Calu3 (cell line): ENCODE measurements around the gene RBFOX2. TPM values are rescaled to one million over a fixed set of nuclear protein-coding genes. Genes with fewer than 3 reads are reported as not detected.

Experiments used
- BruUV-seq: library from RNA; stranded (reverse); fragments of 400-500 nt; replicated peaks from 2 replicates; lab custom pipeline; 2021; lab: Mats Ljungman, UMichigan
- CTCF ChIA-PET: fragments of 300-600 bp; sonication (Branson Sonifier 250); formaldehyde crosslinking; loops from one replicate; lab custom pipeline; 2022; ENCODE audit warnings: antibody characterized with exemption; lab: Charles Lee
- DNase-seq: peaks from one replicate; pipeline ENCODE4 v3.0.0; 2022
- H3K27ac Mint-ChIP-seq: one replicate; pipeline ENCODE4 v1.8.0; 2022; ENCODE audit warnings: mixed read lengths; ENCODE audit not compliant: unreplicated experiment
- H3K27me3 Mint-ChIP-seq: one replicate; pipeline ENCODE4 v1.8.0; 2022; ENCODE audit warnings: mixed read lengths; ENCODE audit not compliant: unreplicated experiment
- H3K36me3 Mint-ChIP-seq: one replicate; pipeline ENCODE4 v1.8.0; 2022; ENCODE audit warnings: mild to moderate bottlenecking, moderate library complexity, mixed read lengths; ENCODE audit not compliant: insufficient read depth, unreplicated experiment
- H3K4me1 Mint-ChIP-seq: one replicate; pipeline ENCODE4 v1.8.0; 2022; ENCODE audit warnings: mild to moderate bottlenecking, low read depth, mixed read lengths; ENCODE audit not compliant: unreplicated experiment
- H3K4me3 Mint-ChIP-seq: one replicate; pipeline ENCODE4 v1.8.0; 2022; ENCODE audit warnings: mild to moderate bottlenecking, low read depth, moderate library complexity, mixed read lengths; ENCODE audit not compliant: unreplicated experiment
- H3K9me3 Mint-ChIP-seq: one replicate; pipeline ENCODE4 v1.8.0; 2022; ENCODE audit warnings: low read depth, mixed read lengths; ENCODE audit not compliant: unreplicated experiment
- intact Hi-C: fragments of 100-400 bp; cut with micrococcal nuclease; formaldehyde crosslinking; loops from one replicate; pipeline ENCODE4 v1.10.0; 2022; ENCODE audit not compliant: unreplicated experiment
- total RNA-seq: library from RNA; stranded (reverse); gene quantifications from 2 replicates; pipeline ENCODE4 v1.2.3, GENCODE V29; 2022
- TF ChIP-seq, protein P1 (sequence below): fragments of 200-600 bp; IDR thresholded peaks from one replicate; pipeline ENCODE4 v1.8.0; 2022; ENCODE audit warnings: antibody characterized with exemption; ENCODE audit not compliant: unreplicated experiment

Gene RBFOX2
- total RNA-seq, 1 experiment from 2014 or later, result 63.1 TPM

DNA sequence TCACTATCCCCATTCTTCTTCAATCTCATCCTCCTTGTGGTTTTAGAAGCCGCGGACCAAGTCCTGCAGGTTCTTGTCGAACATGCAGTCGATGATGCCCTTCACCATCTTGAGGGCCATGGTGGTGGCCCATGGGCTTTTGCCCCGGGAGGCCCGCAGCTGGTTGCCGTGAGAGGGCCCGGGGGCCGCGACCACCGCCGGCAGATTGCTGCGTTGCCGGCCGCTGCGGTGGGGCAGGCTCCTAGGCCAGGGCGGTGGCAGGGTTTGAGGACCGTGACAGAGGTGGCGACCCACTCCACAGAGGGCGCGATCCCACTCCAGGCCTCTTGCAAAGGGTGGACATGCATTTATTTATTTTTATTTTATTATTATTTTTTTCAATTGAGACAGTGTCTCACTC, 244.0 kb downstream of the RBFOX2 start:
- CTCF ChIA-PET, result no interaction called here
- peaks cover 10% of the 10 kb centered on the region for H3K4me1 Mint-ChIP-seq
- TF ChIP-seq, protein P1, sequence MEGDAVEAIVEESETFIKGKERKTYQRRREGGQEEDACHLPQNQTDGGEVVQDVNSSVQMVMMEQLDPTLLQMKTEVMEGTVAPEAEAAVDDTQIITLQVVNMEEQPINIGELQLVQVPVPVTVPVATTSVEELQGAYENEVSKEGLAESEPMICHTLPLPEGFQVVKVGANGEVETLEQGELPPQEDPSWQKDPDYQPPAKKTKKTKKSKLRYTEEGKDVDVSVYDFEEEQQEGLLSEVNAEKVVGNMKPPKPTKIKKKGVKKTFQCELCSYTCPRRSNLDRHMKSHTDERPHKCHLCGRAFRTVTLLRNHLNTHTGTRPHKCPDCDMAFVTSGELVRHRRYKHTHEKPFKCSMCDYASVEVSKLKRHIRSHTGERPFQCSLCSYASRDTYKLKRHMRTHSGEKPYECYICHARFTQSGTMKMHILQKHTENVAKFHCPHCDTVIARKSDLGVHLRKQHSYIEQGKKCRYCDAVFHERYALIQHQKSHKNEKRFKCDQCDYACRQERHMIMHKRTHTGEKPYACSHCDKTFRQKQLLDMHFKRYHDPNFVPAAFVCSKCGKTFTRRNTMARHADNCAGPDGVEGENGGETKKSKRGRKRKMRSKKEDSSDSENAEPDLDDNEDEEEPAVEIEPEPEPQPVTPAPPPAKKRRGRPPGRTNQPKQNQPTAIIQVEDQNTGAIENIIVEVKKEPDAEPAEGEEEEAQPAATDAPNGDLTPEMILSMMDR, result no peak
- no peak overlapping the region for H3K27ac Mint-ChIP-seq
- intact Hi-C loops, result no loop called here
- BruUV-seq, result no TSS peak
- DNase-seq, result no peak
- no peaks in the 10 kb centered on the region for H3K9me3 Mint-ChIP-seq
- H3K27me3 Mint-ChIP-seq, result no peaks in the 10 kb centered on the region
- no peaks in the 10 kb centered on the region for H3K36me3 Mint-ChIP-seq
- no peak overlapping the region for H3K4me3 Mint-ChIP-seq

DNA sequence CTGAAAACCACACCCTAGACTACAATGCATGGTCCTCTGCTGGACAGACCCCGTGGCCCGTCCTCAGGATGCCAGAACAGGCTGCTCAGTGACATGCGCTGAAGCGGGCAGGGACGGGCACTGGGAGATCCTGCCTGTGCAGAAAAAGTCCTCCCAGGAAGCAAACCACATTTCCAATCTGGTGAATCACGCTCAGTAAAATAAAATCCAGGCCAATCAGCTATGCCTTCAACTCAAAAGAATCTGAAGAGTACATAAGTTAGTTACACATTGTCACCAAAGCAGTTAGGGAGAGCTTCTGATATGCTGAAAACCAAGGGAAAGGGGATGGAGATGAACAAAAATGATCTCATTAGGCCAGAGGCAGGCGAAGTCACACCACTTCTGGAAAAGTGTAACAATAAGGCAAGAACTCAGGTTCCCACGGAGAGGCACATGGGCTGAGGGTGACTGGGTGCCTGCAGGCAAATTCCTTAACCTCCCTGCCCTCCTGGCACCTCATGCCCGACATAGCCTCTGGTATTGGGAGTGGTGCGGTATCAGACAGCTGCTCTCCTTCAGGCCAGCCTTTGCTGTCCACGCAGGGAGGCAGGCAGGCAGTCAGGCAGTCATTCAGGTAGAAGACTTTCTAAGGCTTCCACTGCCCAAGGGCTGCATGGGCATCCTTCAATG, 244.5 kb downstream of the RBFOX2 start:
- peaks cover 10% of the 10 kb centered on the region for H3K4me1 Mint-ChIP-seq
- intact Hi-C loops, result no loop called here
- BruUV-seq, result no TSS peak
- H3K27ac Mint-ChIP-seq, result no peak overlapping the region
- H3K27me3 Mint-ChIP-seq, result no peaks in the 10 kb centered on the region
- H3K36me3 Mint-ChIP-seq, result no peaks in the 10 kb centered on the region
- TF ChIP-seq, protein P1, result no peak
- no peak for DNase-seq
- CTCF ChIA-PET, result no interaction called here
- H3K9me3 Mint-ChIP-seq, result no peaks in the 10 kb centered on the region
- no peak overlapping the region for H3K4me3 Mint-ChIP-seq

- intact Hi-C loops, result no loop called here
- BruUV-seq, result no TSS peak
- TF ChIP-seq, protein P1, result no peak
- Mint-ChIP-seq H3K9me3 (no peaks in the 10 kb centered on the region), H3K27ac (no peak overlapping the region), H3K4me3 (no peak overlapping the region), H3K36me3 (no peaks in the 10 kb centered on the region), H3K4me1 (peaks cover 15% of the 10 kb centered on the region), H3K27me3 (no peaks in the 10 kb centered on the region)
- CTCF ChIA-PET, result interaction anchor here (0.6 kb wide), 1 partner anchor 18 kb away, joined by 3 read pairs; no protein-coding TSS in a partner anchor
- no peak for DNase-seq
Measured at GRCh38 chr22:35782504-35782903, 246.1 kb downstream of the RBFOX2 start.

DNA sequence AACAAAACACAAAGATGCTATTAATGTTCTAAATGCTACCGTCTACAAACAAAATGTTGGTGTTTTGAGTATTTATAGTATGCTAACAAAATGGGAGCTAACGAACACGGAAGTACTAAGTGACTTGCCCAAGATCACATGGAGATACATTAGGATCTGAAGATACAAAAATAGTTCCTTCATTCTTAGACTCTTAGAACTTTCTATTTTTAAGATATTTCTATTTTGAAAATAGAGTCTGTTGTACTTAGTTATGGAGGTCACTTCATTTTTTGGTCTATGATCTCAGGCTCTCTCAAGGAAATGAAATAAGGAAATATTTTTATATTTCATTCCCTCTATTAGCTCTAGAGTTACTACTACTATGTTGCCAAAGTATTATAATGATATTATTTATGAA, 246.7 kb downstream of the RBFOX2 start:
- intact Hi-C loops, result no loop called here
- DNase-seq, result no peak
- Mint-ChIP-seq H3K36me3 (no peaks in the 10 kb centered on the region), H3K9me3 (no peaks in the 10 kb centered on the region), H3K27ac (no peak overlapping the region), H3K4me1 (peaks cover 18% of the 10 kb centered on the region), H3K27me3 (no peaks in the 10 kb centered on the region), H3K4me3 (no peak overlapping the region)
- CTCF ChIA-PET, result interaction anchor here (0.6 kb wide), 1 partner anchor 17 kb away, joined by 3 read pairs; no protein-coding TSS in a partner anchor
- no TSS peak for BruUV-seq
- TF ChIP-seq, protein P1, result no peak
